WTC11 (cell line): ENCODE measurements around the gene CDHR5.

ENCODE experiments used
- ATF6 ChIP-seq: sonication (generic); formaldehyde crosslinking; IDR thresholded peaks from 2 replicates; pipeline ENCODE4 v1.8.1; 2023; ENCODE audit warnings: mild to moderate bottlenecking, missing genetic modification reagents
- FOXJ3 ChIP-seq: sonication (generic); formaldehyde crosslinking; IDR thresholded peaks from 2 replicates; pipeline ENCODE4 v1.9.0; 2021; ENCODE audit warnings: missing genetic modification reagents, mild to moderate bottlenecking, borderline replicate concordance
- IRF1 ChIP-seq: sonication (generic); formaldehyde crosslinking; IDR thresholded peaks from 2 replicates; pipeline ENCODE4 v1.8.0; 2023; ENCODE audit warnings: missing genetic modification reagents
- ZNF416 ChIP-seq: fragments of 250-450 bp; sonication (Bioruptor Pico); IDR thresholded peaks from 2 replicates; pipeline ENCODE4 v1.9.0; 2021; ENCODE audit warnings: mild to moderate bottlenecking, inconsistent platforms
- TF ChIP-seq, protein P1 (sequence below): fragments of 200-600 bp; IDR thresholded peaks from 2 replicates; pipeline ENCODE4 v1.8.0; 2022; ENCODE audit warnings: antibody characterized with exemption
- TF ChIP-seq, protein P2 (sequence below): sonication (generic); formaldehyde crosslinking; IDR thresholded peaks from 2 replicates; pipeline ENCODE4 v1.8.1; 2022; ENCODE audit warnings: low read depth, mild to moderate bottlenecking, moderate library complexity, missing genetic modification reagents, borderline replicate concordance
- TF ChIP-seq, protein P3 (sequence below): sonication (generic); formaldehyde crosslinking; IDR thresholded peaks from 2 replicates; pipeline ENCODE4 v1.8.1; 2023; ENCODE audit warnings: mild to moderate bottlenecking, missing genetic modification reagents
- TF ChIP-seq, protein P4 (sequence below): sonication (generic); formaldehyde crosslinking; IDR thresholded peaks from 2 replicates; pipeline ENCODE4 v1.8.1; 2023; ENCODE audit warnings: mild to moderate bottlenecking, missing genetic modification reagents, borderline replicate concordance

DNA sequence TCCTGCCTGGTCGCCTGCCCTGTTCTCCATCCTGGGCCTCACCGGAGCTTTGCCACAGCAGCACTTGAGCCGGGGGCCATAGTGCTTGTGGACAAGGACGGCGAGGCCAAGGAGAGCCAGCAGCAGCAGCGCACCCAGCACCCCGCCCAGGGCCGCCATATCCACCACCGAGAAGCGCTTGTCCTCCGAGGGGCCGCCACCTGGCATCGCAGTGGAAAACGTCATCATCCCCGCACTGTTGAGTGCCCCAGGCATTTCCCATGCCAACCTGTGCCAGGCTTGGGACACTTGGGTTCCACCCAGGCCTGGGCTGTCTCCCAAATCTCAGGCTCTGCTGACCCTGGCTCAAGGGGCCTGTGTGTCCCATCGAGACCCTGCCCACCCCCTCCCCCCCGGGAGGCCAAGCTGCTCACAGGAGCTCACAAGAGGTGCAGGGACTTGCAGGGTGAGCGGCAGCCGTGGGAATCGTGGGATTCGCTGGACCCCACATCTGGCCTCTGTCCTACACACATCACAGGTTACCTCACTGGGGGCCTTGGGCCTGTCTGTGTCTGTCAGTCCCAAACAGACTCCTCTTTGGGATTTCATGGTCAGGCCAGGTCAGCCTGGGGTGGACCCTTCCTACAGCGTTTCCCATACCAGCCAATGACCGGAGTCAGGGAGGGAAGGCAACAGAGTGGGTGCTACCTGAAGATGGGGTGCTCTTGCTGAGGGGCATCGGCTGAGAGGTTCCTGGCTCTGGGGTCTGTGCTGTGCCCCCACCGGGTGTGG, 6.7 kb downstream of the CDHR5 start:
- TF ChIP-seq, protein P1, sequence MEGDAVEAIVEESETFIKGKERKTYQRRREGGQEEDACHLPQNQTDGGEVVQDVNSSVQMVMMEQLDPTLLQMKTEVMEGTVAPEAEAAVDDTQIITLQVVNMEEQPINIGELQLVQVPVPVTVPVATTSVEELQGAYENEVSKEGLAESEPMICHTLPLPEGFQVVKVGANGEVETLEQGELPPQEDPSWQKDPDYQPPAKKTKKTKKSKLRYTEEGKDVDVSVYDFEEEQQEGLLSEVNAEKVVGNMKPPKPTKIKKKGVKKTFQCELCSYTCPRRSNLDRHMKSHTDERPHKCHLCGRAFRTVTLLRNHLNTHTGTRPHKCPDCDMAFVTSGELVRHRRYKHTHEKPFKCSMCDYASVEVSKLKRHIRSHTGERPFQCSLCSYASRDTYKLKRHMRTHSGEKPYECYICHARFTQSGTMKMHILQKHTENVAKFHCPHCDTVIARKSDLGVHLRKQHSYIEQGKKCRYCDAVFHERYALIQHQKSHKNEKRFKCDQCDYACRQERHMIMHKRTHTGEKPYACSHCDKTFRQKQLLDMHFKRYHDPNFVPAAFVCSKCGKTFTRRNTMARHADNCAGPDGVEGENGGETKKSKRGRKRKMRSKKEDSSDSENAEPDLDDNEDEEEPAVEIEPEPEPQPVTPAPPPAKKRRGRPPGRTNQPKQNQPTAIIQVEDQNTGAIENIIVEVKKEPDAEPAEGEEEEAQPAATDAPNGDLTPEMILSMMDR, result no peak
- TF ChIP-seq IRF1 (no peak), ATF6 (CRISPR knock-in tag) (no peak), ZNF416 (no peak), FOXJ3 (CRISPR knock-in tag) (no peak)
- TF ChIP-seq, protein P2, sequence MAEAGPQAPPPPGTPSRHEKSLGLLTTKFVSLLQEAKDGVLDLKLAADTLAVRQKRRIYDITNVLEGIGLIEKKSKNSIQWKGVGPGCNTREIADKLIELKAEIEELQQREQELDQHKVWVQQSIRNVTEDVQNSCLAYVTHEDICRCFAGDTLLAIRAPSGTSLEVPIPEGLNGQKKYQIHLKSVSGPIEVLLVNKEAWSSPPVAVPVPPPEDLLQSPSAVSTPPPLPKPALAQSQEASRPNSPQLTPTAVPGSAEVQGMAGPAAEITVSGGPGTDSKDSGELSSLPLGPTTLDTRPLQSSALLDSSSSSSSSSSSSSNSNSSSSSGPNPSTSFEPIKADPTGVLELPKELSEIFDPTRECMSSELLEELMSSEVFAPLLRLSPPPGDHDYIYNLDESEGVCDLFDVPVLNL (CRISPR knock-in tag), result no peak
- TF ChIP-seq, protein P3, sequence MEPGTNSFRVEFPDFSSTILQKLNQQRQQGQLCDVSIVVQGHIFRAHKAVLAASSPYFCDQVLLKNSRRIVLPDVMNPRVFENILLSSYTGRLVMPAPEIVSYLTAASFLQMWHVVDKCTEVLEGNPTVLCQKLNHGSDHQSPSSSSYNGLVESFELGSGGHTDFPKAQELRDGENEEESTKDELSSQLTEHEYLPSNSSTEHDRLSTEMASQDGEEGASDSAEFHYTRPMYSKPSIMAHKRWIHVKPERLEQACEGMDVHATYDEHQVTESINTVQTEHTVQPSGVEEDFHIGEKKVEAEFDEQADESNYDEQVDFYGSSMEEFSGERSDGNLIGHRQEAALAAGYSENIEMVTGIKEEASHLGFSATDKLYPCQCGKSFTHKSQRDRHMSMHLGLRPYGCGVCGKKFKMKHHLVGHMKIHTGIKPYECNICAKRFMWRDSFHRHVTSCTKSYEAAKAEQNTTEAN, result no peak
- TF ChIP-seq, protein P4, sequence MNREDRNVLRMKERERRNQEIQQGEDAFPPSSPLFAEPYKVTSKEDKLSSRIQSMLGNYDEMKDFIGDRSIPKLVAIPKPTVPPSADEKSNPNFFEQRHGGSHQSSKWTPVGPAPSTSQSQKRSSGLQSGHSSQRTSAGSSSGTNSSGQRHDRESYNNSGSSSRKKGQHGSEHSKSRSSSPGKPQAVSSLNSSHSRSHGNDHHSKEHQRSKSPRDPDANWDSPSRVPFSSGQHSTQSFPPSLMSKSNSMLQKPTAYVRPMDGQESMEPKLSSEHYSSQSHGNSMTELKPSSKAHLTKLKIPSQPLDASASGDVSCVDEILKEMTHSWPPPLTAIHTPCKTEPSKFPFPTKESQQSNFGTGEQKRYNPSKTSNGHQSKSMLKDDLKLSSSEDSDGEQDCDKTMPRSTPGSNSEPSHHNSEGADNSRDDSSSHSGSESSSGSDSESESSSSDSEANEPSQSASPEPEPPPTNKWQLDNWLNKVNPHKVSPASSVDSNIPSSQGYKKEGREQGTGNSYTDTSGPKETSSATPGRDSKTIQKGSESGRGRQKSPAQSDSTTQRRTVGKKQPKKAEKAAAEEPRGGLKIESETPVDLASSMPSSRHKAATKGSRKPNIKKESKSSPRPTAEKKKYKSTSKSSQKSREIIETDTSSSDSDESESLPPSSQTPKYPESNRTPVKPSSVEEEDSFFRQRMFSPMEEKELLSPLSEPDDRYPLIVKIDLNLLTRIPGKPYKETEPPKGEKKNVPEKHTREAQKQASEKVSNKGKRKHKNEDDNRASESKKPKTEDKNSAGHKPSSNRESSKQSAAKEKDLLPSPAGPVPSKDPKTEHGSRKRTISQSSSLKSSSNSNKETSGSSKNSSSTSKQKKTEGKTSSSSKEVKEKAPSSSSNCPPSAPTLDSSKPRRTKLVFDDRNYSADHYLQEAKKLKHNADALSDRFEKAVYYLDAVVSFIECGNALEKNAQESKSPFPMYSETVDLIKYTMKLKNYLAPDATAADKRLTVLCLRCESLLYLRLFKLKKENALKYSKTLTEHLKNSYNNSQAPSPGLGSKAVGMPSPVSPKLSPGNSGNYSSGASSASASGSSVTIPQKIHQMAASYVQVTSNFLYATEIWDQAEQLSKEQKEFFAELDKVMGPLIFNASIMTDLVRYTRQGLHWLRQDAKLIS (CRISPR knock-in tag), result no peak
